Measurements from ENCODE around the gene SUDS3.

DNA sequence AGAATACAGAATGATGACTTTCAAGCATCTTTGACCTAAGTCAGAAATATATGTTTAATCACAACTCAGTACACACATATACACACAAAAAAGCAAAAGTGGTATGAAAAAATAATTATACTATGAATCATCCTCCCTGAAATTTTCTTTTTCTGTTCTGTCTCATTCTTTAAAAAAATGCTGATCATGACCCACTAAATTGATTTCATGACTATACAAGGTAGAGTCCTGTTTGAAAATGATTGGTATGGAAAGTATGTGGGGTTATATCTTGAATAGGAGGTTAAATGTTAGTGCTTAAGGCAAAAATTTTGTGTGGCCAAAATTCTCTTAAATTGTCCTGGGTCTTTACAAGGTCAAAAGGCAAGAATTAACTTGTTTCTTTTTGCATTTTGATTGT lies 80.4 kb downstream of the SUDS3 start:
- no peak for TF ChIP-seq POLR2AphosphoS5 (IDR thresholded peaks at IDR 0.05)
- no peak for TF ChIP-seq CTCF (IDR thresholded peaks at IDR 0.05)

Data from breast epithelium (tissue), 3 donors.